ENCODE results near the gene GGCT. TPM values are rescaled to one million over a fixed set of nuclear protein-coding genes. Genes with fewer than 3 reads are reported as not detected.
A peak's percentile ranks its signal among the peaks of the same experiment; 100 is the strongest.

GGCT gene
- total RNA-seq, 3 donors from 2014 or later (not counting 1 experiment from before 2014, with no cell fraction given) = 8.7 to 10.8 (median 9.2) TPM

GRCh38 chr7:30470771-30471170 is 33.9 kb downstream of the GGCT start:
- no peaks in the 10 kb centered on the region for H3K36me3 ChIP-seq (ENCODE audit: control insufficient read depth, insufficient read depth, low read length)
- WGBS (ENCODE audit: insufficient coverage) = 50% methylated on average over 6 of the region's 6 CpGs
- no peaks in the 10 kb centered on the region for H3K27me3 ChIP-seq (ENCODE audit: control insufficient read depth, insufficient read depth, low read length)
- peak overlapping the region; percentile 12 to 80 for H3K27ac Mint-ChIP-seq
- peak overlapping the region; percentile 19 for H3K4me3 Mint-ChIP-seq
- no peak for TF ChIP-seq CTCF (IDR thresholded peaks at IDR 0.05)
- H3K36me3 Mint-ChIP-seq = no peaks in the 10 kb centered on the region
- H3K9me3 ChIP-seq (ENCODE audit: control insufficient read depth, insufficient read depth, low read length) = peaks cover 4% of the 10 kb centered on the region
- intact Hi-C loops (cut with micrococcal nuclease) = no loop called here
- no peak for DNase-seq
- peaks cover 25% of the 10 kb centered on the region for H3K4me1 ChIP-seq (ENCODE audit: control insufficient read depth, insufficient read depth, low read length)
- H3K9me3 Mint-ChIP-seq = no peaks in the 10 kb centered on the region
- ATAC-seq = peak in 2 of 3 donors; percentile 5 to 15
- H3K4me3 ChIP-seq (ENCODE audit: low read length) = no peak overlapping the region
- no peak overlapping the region for H3K27ac ChIP-seq (ENCODE audit: low read length)
- peaks cover 81 to 83% of the 10 kb centered on the region in 2 donors for H3K4me1 Mint-ChIP-seq
- H3K27me3 Mint-ChIP-seq (ENCODE audit: low read depth in 2 of 2) = no peaks in the 10 kb centered on the region

GRCh38 chr7:30470163-30470770 is 34.4 kb downstream of the GGCT start:
- intact Hi-C loops (cut with micrococcal nuclease) = no loop called here
- TF ChIP-seq CTCF (IDR thresholded peaks at IDR 0.05) = no peak
- 92% methylated on average over 14 of the region's 14 CpGs for WGBS (ENCODE audit: insufficient coverage)
- no peak overlapping the region for H3K4me3 ChIP-seq (ENCODE audit: low read length)
- no peaks in the 10 kb centered on the region for H3K27me3 Mint-ChIP-seq (ENCODE audit: low read depth in 2 of 2)
- no peak overlapping the region for H3K27ac ChIP-seq (ENCODE audit: low read length)
- H3K9me3 ChIP-seq (ENCODE audit: control insufficient read depth, insufficient read depth, low read length) = peaks cover 4% of the 10 kb centered on the region
- no peaks in the 10 kb centered on the region for H3K9me3 Mint-ChIP-seq
- DNase-seq = no peak
- H3K4me3 Mint-ChIP-seq = no peak overlapping the region
- no peak for ATAC-seq
- no peaks in the 10 kb centered on the region for H3K36me3 ChIP-seq (ENCODE audit: control insufficient read depth, insufficient read depth, low read length)
- no peaks in the 10 kb centered on the region for H3K27me3 ChIP-seq (ENCODE audit: control insufficient read depth, insufficient read depth, low read length)
- H3K4me1 Mint-ChIP-seq = peaks cover 81 to 83% of the 10 kb centered on the region in 2 donors
- no peaks in the 10 kb centered on the region for H3K36me3 Mint-ChIP-seq
- H3K27ac Mint-ChIP-seq = peak overlapping the region; percentile 12 to 80
- peaks cover 28% of the 10 kb centered on the region for H3K4me1 ChIP-seq (ENCODE audit: control insufficient read depth, insufficient read depth, low read length)

- Histone ChIP-seq H3K9me3 (ENCODE audit: control insufficient read depth, insufficient read depth, low read length) (peaks cover 4% of the 10 kb centered on the region), H3K4me1 (ENCODE audit: control insufficient read depth, insufficient read depth, low read length) (peaks cover 36% of the 10 kb centered on the region), H3K36me3 (ENCODE audit: control insufficient read depth, insufficient read depth, low read length) (no peaks in the 10 kb centered on the region), H3K27me3 (ENCODE audit: control insufficient read depth, insufficient read depth, low read length) (no peaks in the 10 kb centered on the region), H3K27ac (ENCODE audit: low read length) (no peak overlapping the region), H3K4me3 (ENCODE audit: low read length) (no peak overlapping the region)
- H3K9me3 Mint-ChIP-seq = no peaks in the 10 kb centered on the region
- H3K27ac Mint-ChIP-seq = no peak overlapping the region
- no peaks in the 10 kb centered on the region for H3K27me3 Mint-ChIP-seq (ENCODE audit: low read depth in 2 of 2)
- 71% methylated on average over 5 of the region's 5 CpGs for WGBS (ENCODE audit: insufficient coverage)
- no peak for ATAC-seq
- peaks cover 85 to 87% of the 10 kb centered on the region in 2 donors for H3K4me1 Mint-ChIP-seq
- no peak for DNase-seq
- intact Hi-C loops (cut with micrococcal nuclease) = no loop called here
- H3K36me3 Mint-ChIP-seq = no peaks in the 10 kb centered on the region
- TF ChIP-seq CTCF (IDR thresholded peaks at IDR 0.05) = no peak
- no peak overlapping the region for H3K4me3 Mint-ChIP-seq
Measured at GRCh38 chr7:30469303-30469702, 35.3 kb downstream of the GGCT start.

- Mint-ChIP-seq H3K4me3 (no peak overlapping the region), H3K27ac (peak overlapping the region in 1 of 2 donors; percentile 25), H3K36me3 (no peaks in the 10 kb centered on the region), H3K4me1 (peaks cover 86 to 87% of the 10 kb centered on the region in 2 donors), H3K9me3 (no peaks in the 10 kb centered on the region), H3K27me3 (ENCODE audit: low read depth in 2 of 2) (no peaks in the 10 kb centered on the region)
- peaks cover 41% of the 10 kb centered on the region for H3K4me1 ChIP-seq (ENCODE audit: control insufficient read depth, insufficient read depth, low read length)
- peaks cover 4% of the 10 kb centered on the region for H3K9me3 ChIP-seq (ENCODE audit: control insufficient read depth, insufficient read depth, low read length)
- WGBS (ENCODE audit: insufficient coverage) = 92% methylated on average over 4 of the region's 4 CpGs
- intact Hi-C loops (cut with micrococcal nuclease) = no loop called here
- ATAC-seq = no peak
- TF ChIP-seq CTCF (IDR thresholded peaks at IDR 0.05) = no peak
- no peak for DNase-seq
- H3K27ac ChIP-seq (ENCODE audit: low read length) = no peak overlapping the region
- H3K27me3 ChIP-seq (ENCODE audit: control insufficient read depth, insufficient read depth, low read length) = no peaks in the 10 kb centered on the region
- no peaks in the 10 kb centered on the region for H3K36me3 ChIP-seq (ENCODE audit: control insufficient read depth, insufficient read depth, low read length)
- no peak overlapping the region for H3K4me3 ChIP-seq (ENCODE audit: low read length)
Measured at GRCh38 chr7:30468791-30469190, 35.8 kb downstream of the GGCT start.

Data from natural killer cell (primary cell).